ENCODE data around the gene METTL9. TPM values are rescaled to one million over a fixed set of nuclear protein-coding genes. Genes with fewer than 3 reads are reported as not detected.

The METTL9 gene
- total RNA-seq (2014; rRNA removed; shearing (Covaris generic)) (152 and 180 TPM in 2 replicates), polyA plus RNA-seq (2016; fragmentation: Nextera tagmentation; extraction: Ambion mirVana) (66.4 and 72.5 TPM in 2 replicates)
- long read RNA-seq, full-length matches to known transcripts = 85 of 95 reads
- long read RNA-seq, partial matches to known transcripts = 1 of 95 reads
- long read RNA-seq, other reads (novel, unspliced or antisense) = 9 of 95 reads

- Mint-ChIP-seq H3K4me3 (peak within 1 kb of the TSS; percentile 93), H3K27me3 (ENCODE audit: insufficient read depth, low read depth, poor library complexity) (peaks cover 3% of the 10 kb centered on the region), H3K36me3 (ENCODE audit: low read depth) (no peaks in the 10 kb centered on the region), H3K9me3 (no peaks in the 10 kb centered on the region), H3K4me1 (peaks cover 25% of the 10 kb centered on the region), H3K27ac (peak within 1 kb of the TSS; percentile 94)
- TF ChIP-seq JUNB (IDR thresholded peaks at IDR 0.05; ENCODE audit: unreplicated experiment) (no peak), ZNF462 (CRISPR knock-in tag; IDR thresholded peaks at IDR 0.05) (no peak), ETS1 (IDR thresholded peaks at IDR 0.05) (peak; percentile 79; the same call in 1 of the 2 replicates), EZH2 (IDR thresholded peaks at IDR 0.05; ENCODE audit: low read depth, unreplicated experiment) (no peak), ZNF114 (CRISPR knock-in tag; IDR thresholded peaks at IDR 0.05) (no peak), STAT1 (IDR thresholded peaks at IDR 0.05; ENCODE audit: unreplicated experiment) (no peak), ZNF331 (CRISPR knock-in tag; IDR thresholded peaks at IDR 0.05; ENCODE audit: low read depth) (no peak), REST (IDR thresholded peaks at IDR 0.05; ENCODE audit: unreplicated experiment) (peak; percentile 42), POLR2AphosphoS5 (IDR thresholded peaks at IDR 0.05; ENCODE audit: low read depth) (peak; percentile 90), CREB1 (CRISPR knock-in tag; IDR thresholded peaks at IDR 0.05; ENCODE audit: low read depth) (peak; percentile 89), NANOG (IDR thresholded peaks at IDR 0.05; ENCODE audit: borderline replicate concordance) (no peak)
- Histone ChIP-seq H4K20me1 (replicated peaks; ENCODE audit: insufficient read depth) (peaks cover 19% of the 10 kb centered on the region; the same call in 1 of the 2 replicates), H3K36me3 (ENCODE audit: insufficient read depth) (no peaks in the 10 kb centered on the region), H3K79me2 (replicated peaks; ENCODE audit: insufficient read depth) (peaks cover 44% of the 10 kb centered on the region), H3K27me3 (ENCODE audit: insufficient read depth) (no peaks in the 10 kb centered on the region), H3F3A (replicated peaks; ENCODE audit: low read depth) (no peaks in the 10 kb centered on the region), H3K9me2 (ENCODE audit: insufficient read depth) (no peaks in the 10 kb centered on the region), H3K4me1 (ENCODE audit: insufficient read depth) (peaks cover 10% of the 10 kb centered on the region; the same call in 1 of the 2 replicates), H3K27ac (ENCODE audit: low read depth) (peak within 1 kb of the TSS; percentile 95), H3K4me3 (peak within 1 kb of the TSS; percentile 94), H3K4me2 (peak within 1 kb of the TSS; percentile 99), H2AFZ (peak within 1 kb of the TSS; percentile 95)
- ATAC-seq = peak; percentile 92
- peak; percentile 98 for DNase-seq (ENCODE audit: low spot score)
These were observed at the start of gene METTL9 for GRCh38 chr16:21599122-21600030. METTL9 (plus strand) TSS chr16:21599577; CDS start chr16:21599734, 157 bp downstream.

All from GM23338 (cell line).